Ovary (tissue), 9 donors: ENCODE data around the gene BASP1. TPM values are rescaled to one million over a fixed set of nuclear protein-coding genes. Genes with fewer than 3 reads are reported as not detected.

Experiments used
- DNase-seq, 5 donors: peaks; one replicate each; pipeline ENCODE4 v3.0.0-alpha.2; 2019 to 2020
- H3K27ac ChIP-seq, 2 donors: fragments of 200-600 bp; one replicate each; pipeline versions ENCODE4 v1.5.1 to v1.8.0; 2019 to 2022
- H3K27me3 ChIP-seq: fragments of 200-600 bp; one replicate; pipeline ENCODE4 v1.8.0; 2022
- H3K36me3 ChIP-seq: fragments of 200-600 bp; sonication (generic); one replicate; pipeline ENCODE4 v1.5.1; 2019
- H3K4me1 ChIP-seq: one replicate; pipeline ENCODE4 v1.8.1; 2013; ENCODE audit warnings: mild to moderate bottlenecking, moderate library complexity; ENCODE audit not compliant: insufficient read depth
- H3K4me3 ChIP-seq: fragments of 200-600 bp; sonication (generic); one replicate; pipeline ENCODE4 v1.5.1; 2017
- H3K9me3 ChIP-seq, 2 donors: fragments of 200-600 bp in 1 of 2; sonication (generic) in 1 of 2; one replicate each; pipeline versions ENCODE4 v1.5.1 to v1.8.1; 2013 to 2019; ENCODE audit warnings: mild to moderate bottlenecking in 1 of 2, moderate library complexity in 1 of 2
- EP300 ChIP-seq: sonication (generic); formaldehyde crosslinking; IDR thresholded peaks from one replicate; pipeline ENCODE4 v1.6.1; 2017; ENCODE audit warnings: antibody characterized with exemption
- POLR2A ChIP-seq: fragments of 450-650 bp; IDR thresholded peaks from one replicate; pipeline ENCODE4 v1.6.1; 2017; ENCODE audit warnings: antibody characterized with exemption, mild to moderate bottlenecking, moderate library complexity
- WGBS, 3 donors: extraction: QIAGEN DNeasy Blood & Tissue Kit in 1 of 3; methylation state at CpG; one replicate each; pipeline versions ENCODE4 v1.1.5 to v1.1.7; 2013 to 2017; 5-methylcytosine and 5-hydroxymethylcytosine counted together
- intact Hi-C, 4 donors: fragments of 100-400 bp; cut with DNase I; formaldehyde crosslinking; loops; one replicate each; pipeline versions ENCODE4 v1.11.0 to v1.15.1; 2022 to 2023
- polyA plus RNA-seq, 2 donors: library from polyadenylated mRNA; stranded (reverse); fragments of 200-250 nt in 1 of 2; fragments of 350-450 nt in 1 of 2; fragmentation: Illumina TruSeq in 1 of 2; extraction: RNeasy Lipid Tissue Mini Kit (QIAGEN cat#74804) in 1 of 2; gene quantifications; one replicate each; pipeline ENCODE4 v1.2.3, GENCODE V29; 2013 to 2014
- total RNA-seq, 7 donors: library from RNA; depleted of rRNA in 2 of 7; stranded (reverse); fragments of >200 nt in 2 of 7; fragmentation: NEBNext Ultra II Directional in 3 of 7; extraction: Animal tissue kit (Norgen Biotek cat#: 25700) in 3 of 7; gene quantifications; one replicate each; pipeline versions ENCODE4 v1.1.0 to v1.2.4, GENCODE V29; 2016 to 2023
- TF ChIP-seq, protein P1 (sequence below), 3 donors: fragments of 450-650 bp in 2 of 3; fragments of 200-600 bp in 1 of 3; IDR thresholded peaks; one replicate each; pipeline versions ENCODE4 v1.5.1 to v1.8.0; 2016 to 2022; ENCODE audit warnings: antibody characterized with exemption in 3 of 3, mild to moderate bottlenecking in 1 of 3
- donor health status: DM: no; HTN: no; CAD: no; lungs with moderate emphysema.
- donor health status: DM: no; HTN: no; CAD: no.
- donor health status: Bipolar disorder and iron deficiency.
- donor health status: DM: yes; HTN: yes; CAD: no.
- donor health status: DM: no; HTN: no; CAD: no.
- donor health status: DM: yes; HTN: yes; CAD: no.

BASP1 gene
- total and polyA plus RNA-seq, 9 donors, result 18.0 to 59.5 (median 38.7) TPM

GRCh38 chr5:17204133-17204489, 13.3 kb upstream of the BASP1 start:
- H3K36me3 ChIP-seq, result no peaks in the 10 kb centered on the region
- H3K27me3 ChIP-seq, result no peaks in the 10 kb centered on the region
- intact Hi-C loops, result loop anchor here in 3 of 4 donors (5.0 to 10.0 kb wide), 3 partner anchors 712 to 719 kb away; no protein-coding TSS in a partner anchor
- H3K4me1 ChIP-seq, result no peaks in the 10 kb centered on the region
- 22 to 45% (median 32%) methylated on average over 6 of the region's 6 CpGs for WGBS, 3 donors
- no peak overlapping the region for H3K4me3 ChIP-seq
- no peaks in the 10 kb centered on the region for H3K9me3 ChIP-seq
- DNase-seq, result no peak
- TF ChIP-seq POLR2A (no peak), EP300 (no peak)
- TF ChIP-seq, protein P1, sequence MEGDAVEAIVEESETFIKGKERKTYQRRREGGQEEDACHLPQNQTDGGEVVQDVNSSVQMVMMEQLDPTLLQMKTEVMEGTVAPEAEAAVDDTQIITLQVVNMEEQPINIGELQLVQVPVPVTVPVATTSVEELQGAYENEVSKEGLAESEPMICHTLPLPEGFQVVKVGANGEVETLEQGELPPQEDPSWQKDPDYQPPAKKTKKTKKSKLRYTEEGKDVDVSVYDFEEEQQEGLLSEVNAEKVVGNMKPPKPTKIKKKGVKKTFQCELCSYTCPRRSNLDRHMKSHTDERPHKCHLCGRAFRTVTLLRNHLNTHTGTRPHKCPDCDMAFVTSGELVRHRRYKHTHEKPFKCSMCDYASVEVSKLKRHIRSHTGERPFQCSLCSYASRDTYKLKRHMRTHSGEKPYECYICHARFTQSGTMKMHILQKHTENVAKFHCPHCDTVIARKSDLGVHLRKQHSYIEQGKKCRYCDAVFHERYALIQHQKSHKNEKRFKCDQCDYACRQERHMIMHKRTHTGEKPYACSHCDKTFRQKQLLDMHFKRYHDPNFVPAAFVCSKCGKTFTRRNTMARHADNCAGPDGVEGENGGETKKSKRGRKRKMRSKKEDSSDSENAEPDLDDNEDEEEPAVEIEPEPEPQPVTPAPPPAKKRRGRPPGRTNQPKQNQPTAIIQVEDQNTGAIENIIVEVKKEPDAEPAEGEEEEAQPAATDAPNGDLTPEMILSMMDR (IDR thresholded peaks at IDR 0.05), result no peak
- no peak overlapping the region for H3K27ac ChIP-seq

DNA sequence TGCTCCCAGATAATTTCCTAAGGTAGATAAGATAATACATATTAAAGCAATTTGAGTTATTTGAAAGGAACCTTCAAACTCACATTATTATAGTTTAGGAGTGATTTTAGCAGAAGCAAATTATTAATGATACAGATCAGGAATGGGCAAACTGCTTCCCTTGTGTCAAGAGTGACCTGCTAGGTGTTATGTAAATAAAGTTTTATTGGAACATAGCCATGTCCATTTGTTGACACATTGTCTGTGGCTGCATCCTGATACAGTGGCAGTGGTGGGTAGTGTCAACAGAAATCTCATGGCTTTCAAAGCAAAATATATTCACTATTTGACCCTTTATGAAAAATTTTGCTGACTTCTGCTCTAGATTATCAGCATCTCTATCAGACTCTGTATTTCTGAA, 11.4 kb upstream of the BASP1 start:
- no peaks in the 10 kb centered on the region for H3K27me3 ChIP-seq
- intact Hi-C loops, result loop anchor here in 1 of 4 donors (10.0 kb wide), 1 partner anchor 721 kb away; no protein-coding TSS in a partner anchor
- H3K4me3 ChIP-seq, result no peak overlapping the region
- no peak overlapping the region for H3K27ac ChIP-seq
- H3K36me3 ChIP-seq, result no peaks in the 10 kb centered on the region
- TF ChIP-seq POLR2A, result no peak
- TF ChIP-seq, protein P1 (IDR thresholded peaks at IDR 0.05), result no peak
- TF ChIP-seq EP300, result no peak
- no peaks in the 10 kb centered on the region for H3K4me1 ChIP-seq
- DNase-seq, result no peak
- H3K9me3 ChIP-seq, result no peaks in the 10 kb centered on the region

DNA sequence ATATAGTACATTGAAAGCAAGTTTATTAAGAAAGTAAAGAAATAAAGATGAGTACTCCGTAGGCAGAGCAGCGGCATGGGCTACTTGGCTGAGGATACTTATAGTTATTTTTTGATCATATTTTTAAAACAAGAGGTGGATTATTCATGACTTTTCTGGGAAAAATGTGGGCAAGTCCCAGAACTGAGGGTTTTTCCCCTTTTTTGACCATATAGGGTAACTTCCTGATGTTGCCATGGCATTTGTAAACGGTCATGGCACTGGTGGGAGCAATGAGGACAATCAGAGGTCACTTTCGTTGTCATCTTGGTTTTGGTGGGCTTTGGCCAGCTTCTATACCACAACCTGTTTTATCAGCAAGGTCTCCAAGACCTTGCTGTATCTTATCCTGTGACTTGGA, 5.2 kb upstream of the BASP1 start:
- no peak for TF ChIP-seq POLR2A
- TF ChIP-seq, protein P1 (IDR thresholded peaks at IDR 0.05), result no peak
- TF ChIP-seq EP300, result no peak
- 60 to 74% (median 61%) methylated on average over 4 of the region's 4 CpGs for WGBS, 3 donors
- Histone ChIP-seq H3K9me3 (no peaks in the 10 kb centered on the region), H3K4me1 (no peaks in the 10 kb centered on the region), H3K36me3 (no peaks in the 10 kb centered on the region), H3K27ac (no peak overlapping the region), H3K27me3 (no peaks in the 10 kb centered on the region), H3K4me3 (no peak overlapping the region)
- intact Hi-C loops, result loop anchor here in 2 of 4 donors (10.0 kb wide), 3 partner anchors 1073 to 1103 kb away; no protein-coding TSS in a partner anchor
- DNase-seq, result no peak

GRCh38 chr5:17212996-17213395, 4.4 kb upstream of the BASP1 start:
- no peak for DNase-seq
- no peak overlapping the region for H3K4me3 ChIP-seq
- no peak overlapping the region for H3K27ac ChIP-seq
- TF ChIP-seq POLR2A, result no peak
- no peaks in the 10 kb centered on the region for H3K27me3 ChIP-seq
- H3K4me1 ChIP-seq, result no peaks in the 10 kb centered on the region
- H3K9me3 ChIP-seq, result no peaks in the 10 kb centered on the region
- H3K36me3 ChIP-seq, result no peaks in the 10 kb centered on the region
- intact Hi-C loops, result loop anchor here in 2 of 4 donors (10.0 kb wide), 3 partner anchors 1072 to 1102 kb away; no protein-coding TSS in a partner anchor
- WGBS, 3 donors, result 58 to 84% (median 75%) methylated on average over 3 of the region's 3 CpGs

DNA sequence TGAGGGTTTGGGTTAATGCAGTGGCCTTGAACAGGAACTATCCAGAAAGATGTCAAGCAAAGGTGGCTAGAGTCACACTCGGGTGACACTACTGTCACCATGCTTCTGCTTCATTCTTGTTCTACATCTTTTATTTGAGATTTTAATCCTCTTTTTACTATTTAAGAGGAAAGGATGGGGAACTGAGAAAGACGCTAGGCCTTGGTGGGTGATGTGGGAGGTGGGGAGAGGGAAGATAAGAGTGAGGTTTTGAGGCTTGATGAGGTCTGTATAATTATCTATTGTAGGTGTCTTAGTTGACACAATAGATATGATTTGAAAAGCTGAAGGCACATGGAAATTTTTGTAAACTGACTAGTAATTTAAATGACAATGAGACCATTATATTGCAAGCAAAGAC, 3.5 kb upstream of the BASP1 start:
- intact Hi-C loops, result loop anchor here in 2 of 4 donors (10.0 kb wide), 3 partner anchors 1071 to 1101 kb away; no protein-coding TSS in a partner anchor
- Histone ChIP-seq H3K9me3 (no peaks in the 10 kb centered on the region), H3K36me3 (no peaks in the 10 kb centered on the region), H3K4me3 (no peak overlapping the region), H3K27me3 (no peaks in the 10 kb centered on the region), H3K27ac (no peak overlapping the region), H3K4me1 (no peaks in the 10 kb centered on the region)
- 70 to 76% (median 75%) methylated on average over 2 of the region's 2 CpGs for WGBS, 3 donors
- TF ChIP-seq POLR2A (no peak), EP300 (no peak)
- TF ChIP-seq, protein P1 (IDR thresholded peaks at IDR 0.05), result no peak
- DNase-seq, result no peak
